Articular chondrocyte of knee joint (primary cell): ENCODE results near the gene SCD. TPM values are rescaled to one million over a fixed set of nuclear protein-coding genes. Genes with fewer than 3 reads are reported as not detected.

Source experiments
- small RNA-seq: library from RNA; depleted of rRNA; stranded (forward); fragments of <200 nt; gene quantifications from one replicate; pipeline ENCODE3, GENCODE V24; 2012
- total RNA-seq: library from RNA; depleted of rRNA; stranded (reverse); fragments of >200 nt; gene quantifications from 2 replicates; pipeline ENCODE4 v1.2.3, GENCODE V29; 2012

The SCD gene
- total RNA-seq: 72.6 and 142 TPM in 2 replicates

DNA sequence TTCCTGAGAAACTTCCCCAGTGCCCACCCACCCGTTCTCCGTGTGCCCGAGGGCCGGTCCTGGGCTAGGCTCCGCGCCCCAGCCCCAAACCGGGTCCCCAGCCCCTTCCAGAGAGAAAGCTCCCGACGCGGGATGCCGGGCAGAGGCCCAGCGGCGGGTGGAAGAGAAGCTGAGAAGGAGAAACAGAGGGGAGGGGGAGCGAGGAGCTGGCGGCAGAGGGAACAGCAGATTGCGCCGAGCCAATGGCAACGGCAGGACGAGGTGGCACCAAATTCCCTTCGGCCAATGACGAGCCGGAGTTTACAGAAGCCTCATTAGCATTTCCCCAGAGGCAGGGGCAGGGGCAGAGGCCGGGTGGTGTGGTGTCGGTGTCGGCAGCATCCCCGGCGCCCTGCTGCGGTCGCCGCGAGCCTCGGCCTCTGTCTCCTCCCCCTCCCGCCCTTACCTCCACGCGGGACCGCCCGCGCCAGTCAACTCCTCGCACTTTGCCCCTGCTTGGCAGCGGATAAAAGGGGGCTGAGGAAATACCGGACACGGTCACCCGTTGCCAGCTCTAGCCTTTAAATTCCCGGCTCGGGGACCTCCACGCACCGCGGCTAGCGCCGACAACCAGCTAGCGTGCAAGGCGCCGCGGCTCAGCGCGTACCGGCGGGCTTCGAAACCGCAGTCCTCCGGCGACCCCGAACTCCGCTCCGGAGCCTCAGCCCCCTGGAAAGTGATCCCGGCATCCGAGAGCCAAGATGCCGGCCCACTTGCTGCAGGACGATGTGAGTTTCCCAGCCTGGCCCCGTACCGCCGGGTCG is at the start of gene SCD:
Gene SCD (plus strand): TSS at position 469 of the 803 bp plus-strand sequence. CDS start 272 bp downstream, at position 741.

DNA sequence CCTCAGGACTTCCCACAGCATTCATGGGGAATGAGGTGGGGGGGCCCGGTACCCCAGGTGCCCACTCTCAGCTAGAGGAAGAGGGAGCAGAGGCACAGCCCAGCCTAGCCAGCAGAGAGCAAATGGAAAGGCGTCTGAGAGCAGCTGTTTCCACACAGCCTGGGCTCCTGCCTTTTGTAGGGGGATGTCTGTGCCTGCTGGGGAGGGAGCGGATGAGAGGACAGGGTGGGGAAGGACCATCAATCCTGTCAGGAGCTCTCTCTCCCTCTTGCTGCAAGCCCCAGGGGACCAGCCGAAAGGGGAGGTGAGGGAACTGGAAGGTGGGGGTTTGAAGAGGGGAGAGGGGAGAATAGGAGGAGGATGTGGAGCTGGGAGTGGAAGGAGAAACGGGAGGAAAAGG is 17.0 kb upstream of the SCD start, which contains the start of gene PKD2L1:
Gene PKD2L1 (minus strand): TSS at position 150 of the 400 bp plus-strand sequence. CDS start 125 bp downstream, at position 25.

Small RNA genes within 50 kb of the gene (small RNA-seq; reads per million reads assigned to genes)
- gene RF00019: not detected

Other genes with a start within 250 kb of the SCD start
- 60.5 and 61.4 TPM in 2 replicates for gene ERLIN1, start 161.2 kb upstream of the SCD start, total RNA-seq
- gene CHUK, start 117.6 kb upstream of the SCD start, total RNA-seq: 21.4 and 24.6 TPM in 2 replicates
- 21.8 and 33.3 TPM in 2 replicates for gene CWF19L1, start 79.6 kb upstream of the SCD start, total RNA-seq
- gene BLOC1S2, start 60.6 kb upstream of the SCD start, total RNA-seq: 54.9 and 63.2 TPM in 2 replicates
- not detected in 2 replicates for gene PKD2L1, start 17.0 kb upstream of the SCD start, total RNA-seq
- gene WNT8B, start 115.8 kb downstream of the SCD start, total RNA-seq: not detected in 2 replicates
- 4.6 and 6.4 TPM in 2 replicates for gene SEC31B, start 172.6 kb downstream of the SCD start, total RNA-seq
- 88.1 and 126 TPM in 2 replicates for gene NDUFB8, start 182.6 kb downstream of the SCD start, total RNA-seq
- gene HIF1AN, start 188.7 kb downstream of the SCD start, total RNA-seq: 15.9 and 17.9 TPM in 2 replicates